Measurements from ENCODE around the gene PAPOLB.
"Not testable (repeated sequence)": the region's sequence is repeated elsewhere in the genome, so short reads cannot be mapped to it uniquely, and the experiment has no call there.

Gene PAPOLB

DNA sequence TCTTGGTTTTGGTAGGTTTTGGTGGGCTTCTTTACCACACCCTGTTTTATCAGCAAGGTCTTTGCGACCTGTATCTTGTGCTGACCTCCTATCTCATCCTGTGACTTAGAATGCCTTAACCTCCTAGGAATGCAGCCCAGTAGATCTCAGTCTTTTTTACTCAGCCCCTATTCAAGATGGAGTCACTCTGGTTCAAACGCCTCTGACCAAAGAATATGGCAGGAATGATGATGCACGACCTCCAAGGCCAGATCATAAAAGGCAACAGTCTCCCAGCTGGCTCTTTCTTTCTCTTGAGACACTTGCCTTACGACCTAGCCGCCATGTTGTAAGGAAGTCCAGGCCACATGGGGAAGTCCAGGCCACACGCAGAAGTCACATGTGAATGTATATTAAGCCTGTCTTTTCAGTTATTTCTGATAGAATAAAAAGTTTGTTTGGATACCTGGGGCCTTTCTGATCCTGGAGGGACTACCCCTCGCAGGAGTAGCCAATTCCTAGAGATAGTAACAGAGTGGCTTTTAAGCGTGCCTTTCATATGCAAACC lies 32.2 kb upstream of the PAPOLB start:
- H3K4me3 ChIP-seq: no peak overlapping the region
- TF ChIP-seq, protein P1, sequence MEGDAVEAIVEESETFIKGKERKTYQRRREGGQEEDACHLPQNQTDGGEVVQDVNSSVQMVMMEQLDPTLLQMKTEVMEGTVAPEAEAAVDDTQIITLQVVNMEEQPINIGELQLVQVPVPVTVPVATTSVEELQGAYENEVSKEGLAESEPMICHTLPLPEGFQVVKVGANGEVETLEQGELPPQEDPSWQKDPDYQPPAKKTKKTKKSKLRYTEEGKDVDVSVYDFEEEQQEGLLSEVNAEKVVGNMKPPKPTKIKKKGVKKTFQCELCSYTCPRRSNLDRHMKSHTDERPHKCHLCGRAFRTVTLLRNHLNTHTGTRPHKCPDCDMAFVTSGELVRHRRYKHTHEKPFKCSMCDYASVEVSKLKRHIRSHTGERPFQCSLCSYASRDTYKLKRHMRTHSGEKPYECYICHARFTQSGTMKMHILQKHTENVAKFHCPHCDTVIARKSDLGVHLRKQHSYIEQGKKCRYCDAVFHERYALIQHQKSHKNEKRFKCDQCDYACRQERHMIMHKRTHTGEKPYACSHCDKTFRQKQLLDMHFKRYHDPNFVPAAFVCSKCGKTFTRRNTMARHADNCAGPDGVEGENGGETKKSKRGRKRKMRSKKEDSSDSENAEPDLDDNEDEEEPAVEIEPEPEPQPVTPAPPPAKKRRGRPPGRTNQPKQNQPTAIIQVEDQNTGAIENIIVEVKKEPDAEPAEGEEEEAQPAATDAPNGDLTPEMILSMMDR (IDR thresholded peaks at IDR 0.05): no peak
- DNase-seq (ENCODE audit: low spot score): no peak
- H3K27ac ChIP-seq: no peak overlapping the region

DNA sequence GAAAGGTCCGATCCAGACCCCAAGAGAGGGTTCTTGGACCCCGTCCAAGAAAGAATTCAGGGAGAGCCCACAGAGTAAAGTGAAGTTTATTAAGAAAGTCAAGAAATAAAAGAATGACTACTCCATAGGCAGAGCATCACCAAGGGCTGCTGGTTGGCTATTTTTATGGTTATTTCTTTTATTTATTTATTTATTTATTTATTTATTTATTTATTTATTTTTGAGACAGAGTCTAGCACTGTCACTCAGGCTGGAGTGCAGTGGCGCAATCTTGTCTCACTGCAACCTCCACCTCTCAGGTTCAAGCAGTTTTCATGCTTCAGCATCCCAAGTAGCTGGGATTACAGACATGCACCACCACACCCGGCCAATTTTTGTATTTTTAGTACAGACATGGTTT lies 31.4 kb upstream of the PAPOLB start:
- not testable (repeated sequence) for H3K4me3 ChIP-seq; DNase-seq (ENCODE audit: low spot score); H3K27ac ChIP-seq

DNA sequence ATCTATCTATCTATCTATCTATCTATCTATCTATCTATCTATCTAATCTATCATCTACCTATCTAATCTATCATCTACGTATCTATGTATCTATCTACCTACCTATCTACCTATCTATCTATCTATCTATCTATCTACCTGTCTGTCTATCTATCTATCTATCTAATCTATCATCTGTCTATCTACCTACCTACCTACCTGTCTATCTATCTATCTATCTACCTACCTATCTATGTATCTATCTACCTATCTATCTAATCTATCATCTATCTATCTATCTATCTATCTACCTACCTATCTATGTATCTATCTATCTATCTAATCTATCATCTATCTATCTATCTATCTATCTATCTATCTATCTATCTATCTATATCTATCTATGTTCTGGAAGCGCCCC lies 29.7 kb upstream of the PAPOLB start:
- not testable (repeated sequence) for H3K4me3 ChIP-seq; DNase-seq (ENCODE audit: low spot score)

DNA sequence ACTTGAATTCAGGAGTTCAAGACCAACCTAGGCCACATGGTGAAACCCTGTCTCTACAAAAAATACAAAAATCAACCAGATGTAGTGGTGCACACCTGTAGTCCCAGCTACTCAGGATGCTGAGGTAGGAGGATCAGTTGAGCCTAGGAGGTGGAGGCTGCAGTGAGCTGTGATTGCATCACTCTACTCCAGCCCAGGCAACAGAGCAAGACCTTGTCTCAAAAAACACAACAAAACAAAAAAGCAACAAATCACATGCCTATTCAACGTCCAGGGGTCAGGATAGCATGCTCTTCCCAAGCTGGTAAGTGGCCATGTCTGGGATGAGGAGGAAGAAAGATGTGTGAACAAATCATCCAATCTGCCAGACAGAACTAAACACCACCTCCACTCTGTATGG lies 27.9 kb upstream of the PAPOLB start:
- H3K4me3 ChIP-seq: no peak overlapping the region
- TF ChIP-seq, protein P1 (IDR thresholded peaks at IDR 0.05): no peak

More for the DNA sequence above, 29.7 kb upstream of the PAPOLB start:
- not testable (repeated sequence) for H3K27ac ChIP-seq

DNA sequence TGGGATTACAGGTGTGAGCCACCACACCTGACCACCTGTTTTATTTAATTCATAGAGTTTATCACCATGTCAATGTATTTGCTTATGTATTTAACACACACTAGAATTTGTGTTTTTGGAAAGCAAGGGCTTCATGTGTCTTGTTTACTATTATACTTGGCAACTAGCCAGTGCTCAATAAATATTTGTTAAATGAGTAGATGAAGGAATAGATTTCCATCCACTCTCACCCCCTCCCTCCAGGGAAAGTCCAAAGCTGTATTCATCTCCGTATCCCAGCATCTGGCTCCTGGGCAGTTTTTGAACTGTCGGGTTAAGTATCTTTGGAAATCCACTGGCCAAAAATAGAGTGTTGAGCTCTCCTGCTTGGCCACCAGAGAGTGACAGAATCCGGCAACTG lies 26.3 kb upstream of the PAPOLB start:
- H3K4me3 ChIP-seq: no peak overlapping the region
- no peak overlapping the region for H3K27ac ChIP-seq
- DNase-seq (ENCODE audit: low spot score): no peak
- TF ChIP-seq, protein P1 (IDR thresholded peaks at IDR 0.05): no peak

More for the DNA sequence above, 27.9 kb upstream of the PAPOLB start:
- DNase-seq (ENCODE audit: low spot score): no peak
- H3K27ac ChIP-seq: no peak overlapping the region

DNA sequence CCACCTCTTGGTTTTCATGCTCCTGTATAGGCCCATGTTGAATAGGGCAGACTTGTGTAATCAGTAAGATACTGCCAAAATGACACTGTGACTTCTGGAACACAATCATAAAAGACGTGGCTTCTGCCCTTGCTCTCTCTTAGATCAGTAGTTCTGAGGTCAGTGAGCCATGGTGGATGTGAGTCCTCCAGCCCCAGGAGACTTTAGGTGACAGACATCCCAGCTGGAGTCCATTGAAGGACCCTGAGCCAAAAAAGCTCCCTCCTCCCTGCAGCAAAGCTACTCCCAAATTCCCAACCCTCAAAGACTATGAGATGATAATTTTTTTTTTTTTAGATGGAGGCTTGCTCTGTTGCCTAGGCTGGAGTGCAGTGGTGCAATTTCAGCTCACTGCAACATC lies 24.8 kb upstream of the PAPOLB start:
- DNase-seq (ENCODE audit: low spot score): no peak

DNA sequence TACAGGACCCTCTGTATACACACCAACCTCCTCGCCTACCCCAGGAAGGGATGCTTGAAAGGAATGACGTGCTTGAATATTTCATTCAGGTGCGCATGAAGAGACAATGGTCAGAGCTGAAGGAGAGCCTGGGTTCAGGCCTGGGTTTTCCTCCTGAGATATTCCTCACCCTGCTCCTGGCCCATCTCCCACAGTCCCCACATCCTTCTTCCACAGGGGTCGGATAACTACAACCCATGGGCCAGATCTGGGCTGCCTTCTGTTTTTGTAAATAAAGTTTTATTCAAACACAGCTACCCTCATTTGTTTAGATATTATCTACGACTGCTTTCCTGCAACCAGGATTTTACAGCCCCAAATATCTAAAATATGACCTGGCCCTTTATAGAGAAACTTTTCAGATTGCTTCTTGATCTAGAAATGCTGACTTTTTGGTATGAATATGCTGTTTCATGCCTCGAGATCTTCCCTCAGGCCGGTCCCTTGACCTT lies 23.5 kb upstream of the PAPOLB start:
- DNase-seq (ENCODE audit: low spot score): no peak
- TF ChIP-seq, protein P1 (IDR thresholded peaks at IDR 0.05): no peak
- H3K27ac ChIP-seq: no peak overlapping the region
- H3K4me3 ChIP-seq: no peak overlapping the region

More for the DNA sequence above, 24.8 kb upstream of the PAPOLB start:
- H3K27ac ChIP-seq: no peak overlapping the region
- TF ChIP-seq, protein P1 (IDR thresholded peaks at IDR 0.05): no peak
- no peak overlapping the region for H3K4me3 ChIP-seq

DNA sequence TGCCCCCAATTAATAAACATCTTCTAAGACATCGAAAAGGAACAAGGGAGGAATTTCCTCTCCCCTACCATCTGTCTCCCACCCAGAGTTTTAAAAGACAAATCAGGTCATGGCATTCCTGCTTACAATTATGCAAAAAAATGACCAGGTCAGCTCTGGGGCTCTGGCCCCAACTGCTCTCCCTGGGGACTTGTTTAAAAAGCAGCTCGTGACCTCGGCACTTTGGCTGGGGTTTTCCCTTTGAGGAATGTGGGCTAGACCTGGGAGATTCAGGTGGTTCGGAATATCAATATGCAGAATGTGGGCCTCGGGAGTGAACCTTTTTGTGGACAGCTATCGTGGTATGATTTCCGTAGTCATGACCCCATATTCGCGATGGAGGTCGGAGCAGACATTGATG lies 22.3 kb upstream of the PAPOLB start:
- no peak overlapping the region for H3K27ac ChIP-seq
- no peak for DNase-seq (ENCODE audit: low spot score)
- H3K4me3 ChIP-seq: no peak overlapping the region
- TF ChIP-seq, protein P1 (IDR thresholded peaks at IDR 0.05): no peak

Measured in coronary artery (tissue), 2 donors.